HUES64 (cell line): Measurements from ENCODE around the gene LMLN.

Source experiments
- H3K27ac ChIP-seq: 2 replicates; pipeline ENCODE4 v1.7.0; 2013; ENCODE audit warnings: low read depth, low read length, inconsistent platforms
- H3K27me3 ChIP-seq: 2 replicates; pipeline ENCODE4 v1.6.1; 2013; ENCODE audit warnings: mild to moderate bottlenecking, low read length; ENCODE audit not compliant: insufficient read depth
- H3K36me3 ChIP-seq: 2 replicates; pipeline ENCODE4 v1.6.1; 2013; ENCODE audit warnings: mild to moderate bottlenecking, low read length; ENCODE audit not compliant: insufficient read depth
- H3K4me1 ChIP-seq: 2 replicates; pipeline ENCODE4 v1.6.1; 2013; ENCODE audit warnings: mild to moderate bottlenecking, low read length, moderate library complexity; ENCODE audit not compliant: insufficient read depth
- H3K4me3 ChIP-seq: 2 replicates; pipeline ENCODE4 v1.5.1; 2013; ENCODE audit warnings: mild to moderate bottlenecking, low read length, moderate library complexity
- H3K9ac ChIP-seq: 2 replicates; pipeline ENCODE4 v1.6.1; 2013; ENCODE audit warnings: mild to moderate bottlenecking, low read depth, low read length
- H3K9me3 ChIP-seq: 2 replicates; pipeline ENCODE4 v1.6.1; 2013; ENCODE audit warnings: low read depth, low read length; ENCODE audit not compliant: insufficient read depth
- WGBS: fragments of 150-250, 120-280 bp; methylation state at CpG from one replicate; pipeline ENCODE4 v1.1.7; 2013; ENCODE audit warnings: missing lambda C conversion rate; 5-methylcytosine and 5-hydroxymethylcytosine counted together

LMLN gene

DNA sequence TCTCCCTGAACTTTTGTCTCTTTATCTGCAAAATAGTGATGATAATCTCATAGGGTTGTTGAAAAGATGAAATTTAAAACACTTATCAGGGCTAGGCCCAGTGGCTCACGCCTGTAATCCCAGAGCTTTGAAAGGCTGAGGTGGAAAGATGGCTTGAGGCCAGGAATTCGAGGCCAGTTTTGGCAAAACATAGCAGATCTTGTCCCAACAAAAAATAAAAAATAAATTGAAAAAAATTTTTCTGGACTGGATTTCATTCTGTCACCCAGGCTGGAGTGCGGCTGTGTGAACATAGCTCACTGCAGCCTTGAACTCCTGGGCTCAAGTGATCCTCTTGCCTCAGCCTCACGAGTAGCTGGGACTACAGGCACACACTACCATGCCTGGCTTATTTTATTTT, 29.6 kb downstream of the LMLN start:
- Histone ChIP-seq H3K27ac (no peak overlapping the region), H3K9ac (no peak overlapping the region), H3K4me1 (no peaks in the 10 kb centered on the region), H3K9me3 (no peaks in the 10 kb centered on the region), H3K27me3 (no peaks in the 10 kb centered on the region), H3K36me3 (0 out of 2 replicates have a peak, but pooled peaks cover 5% of the 10 kb centered on the region), H3K4me3 (no peak overlapping the region)
- 98% methylated on average over 4 of the region's 4 CpGs for WGBS

DNA sequence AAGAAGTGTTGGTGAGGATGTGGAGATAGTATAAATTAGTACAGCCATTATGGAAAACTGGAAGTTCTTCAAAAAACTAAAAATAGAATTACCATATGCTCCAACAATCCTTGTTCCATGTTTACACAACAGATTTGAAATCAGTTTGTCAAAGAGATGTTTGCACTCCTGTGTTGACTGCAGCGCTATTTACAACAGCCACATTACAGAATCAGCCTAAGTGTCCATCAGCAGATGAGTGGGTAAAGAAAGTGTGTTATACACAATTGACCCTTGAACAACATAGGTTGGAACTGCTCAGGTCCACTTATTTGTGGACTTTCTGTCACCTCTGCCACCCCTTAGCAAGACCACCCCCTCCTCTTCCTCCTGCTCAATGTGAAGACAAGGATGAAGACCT, 34.7 kb downstream of the LMLN start:
- no peak overlapping the region for H3K27ac ChIP-seq
- H3K27me3 ChIP-seq = no peaks in the 10 kb centered on the region
- no peaks in the 10 kb centered on the region for H3K4me1 ChIP-seq
- H3K9me3 ChIP-seq = peaks cover 8% of the 10 kb centered on the region
- H3K4me3 ChIP-seq = no peak overlapping the region
- H3K36me3 ChIP-seq = 0 out of 2 replicates have a peak, but pooled peaks cover 5% of the 10 kb centered on the region
- 100% methylated on average over 1 of the region's 1 CpG for WGBS
- H3K9ac ChIP-seq = no peak overlapping the region

DNA sequence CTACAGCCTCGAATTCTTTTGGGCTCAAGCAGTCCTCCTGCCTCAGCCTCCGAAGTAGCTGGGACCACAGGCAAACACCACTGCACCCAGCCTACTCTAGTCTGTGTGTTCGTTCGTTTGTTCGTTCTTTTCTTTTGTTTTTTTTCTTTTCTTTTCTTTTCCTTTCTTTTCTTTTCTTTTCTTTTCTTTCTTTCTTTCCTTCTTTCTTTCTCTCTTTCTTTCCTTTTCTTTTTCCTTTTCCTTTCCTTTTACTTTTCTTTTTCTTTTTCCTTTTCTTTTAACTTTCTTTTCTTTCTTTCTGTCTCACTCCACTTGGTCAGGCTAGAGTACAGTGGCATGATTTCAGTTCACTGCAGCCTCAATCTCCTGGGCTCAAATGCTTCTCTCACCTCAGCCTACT, 36.8 kb downstream of the LMLN start:
- no peak overlapping the region for H3K9ac ChIP-seq
- no peaks in the 10 kb centered on the region for H3K36me3 ChIP-seq
- H3K27ac ChIP-seq = no peak overlapping the region
- no peaks in the 10 kb centered on the region for H3K4me1 ChIP-seq
- WGBS = 96% methylated on average over 5 of the region's 5 CpGs
- peaks cover 8% of the 10 kb centered on the region for H3K9me3 ChIP-seq
- H3K27me3 ChIP-seq = no peaks in the 10 kb centered on the region
- no peak overlapping the region for H3K4me3 ChIP-seq

DNA sequence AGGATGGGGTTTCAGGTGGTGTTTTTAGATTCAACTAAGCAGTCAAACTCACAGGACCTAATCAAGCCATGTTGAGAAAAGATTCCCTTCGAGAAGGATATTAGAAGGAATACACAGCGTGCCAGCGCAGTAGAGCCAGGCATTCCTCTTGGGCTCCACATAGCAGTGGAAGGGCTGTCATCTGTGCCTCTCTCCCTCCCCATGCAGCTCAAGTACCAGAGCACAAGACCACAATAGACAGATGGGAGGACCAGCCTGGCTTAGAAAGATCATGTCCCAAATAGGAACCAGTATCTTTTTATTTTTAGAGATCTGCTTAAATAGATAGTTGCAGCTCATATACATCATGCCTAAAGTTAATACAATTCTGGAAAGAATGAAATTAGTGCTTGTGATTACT, 37.9 kb downstream of the LMLN start:
- H3K4me3 ChIP-seq = no peak overlapping the region
- no peaks in the 10 kb centered on the region for H3K4me1 ChIP-seq
- no peaks in the 10 kb centered on the region for H3K36me3 ChIP-seq
- H3K27ac ChIP-seq = no peak overlapping the region
- 93% methylated on average over 3 of the region's 3 CpGs for WGBS
- H3K27me3 ChIP-seq = no peaks in the 10 kb centered on the region
- peaks cover 12% of the 10 kb centered on the region for H3K9me3 ChIP-seq
- H3K9ac ChIP-seq = no peak overlapping the region

DNA sequence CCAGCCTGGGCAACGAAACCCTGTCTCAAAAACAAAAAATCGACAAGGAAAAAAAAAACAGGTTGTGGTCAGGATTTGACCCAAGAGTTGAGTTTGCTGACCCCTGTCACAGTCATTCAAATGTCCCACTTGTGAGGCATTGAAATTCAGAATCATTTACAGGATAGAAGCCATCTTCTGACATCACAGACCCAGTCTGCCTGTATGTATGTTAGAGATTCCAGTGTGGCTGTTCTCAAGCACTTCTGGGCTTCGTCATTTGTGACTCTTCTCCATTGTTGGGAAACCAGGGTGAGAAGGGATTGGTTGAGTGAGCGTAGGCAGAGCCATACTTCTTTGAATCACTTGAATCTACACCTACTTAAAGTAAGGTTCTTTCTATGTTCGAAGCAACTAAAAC, 57.1 kb downstream of the LMLN start:
- 79% methylated on average over 4 of the region's 5 CpGs for WGBS
- H3K36me3 ChIP-seq = no peaks in the 10 kb centered on the region
- no peaks in the 10 kb centered on the region for H3K27me3 ChIP-seq
- H3K27ac ChIP-seq = no peak overlapping the region
- no peaks in the 10 kb centered on the region for H3K4me1 ChIP-seq
- peaks cover 8% of the 10 kb centered on the region; the same call in 1 of the 2 replicates for H3K9me3 ChIP-seq
- H3K9ac ChIP-seq = no peak overlapping the region
- H3K4me3 ChIP-seq = no peak overlapping the region

DNA sequence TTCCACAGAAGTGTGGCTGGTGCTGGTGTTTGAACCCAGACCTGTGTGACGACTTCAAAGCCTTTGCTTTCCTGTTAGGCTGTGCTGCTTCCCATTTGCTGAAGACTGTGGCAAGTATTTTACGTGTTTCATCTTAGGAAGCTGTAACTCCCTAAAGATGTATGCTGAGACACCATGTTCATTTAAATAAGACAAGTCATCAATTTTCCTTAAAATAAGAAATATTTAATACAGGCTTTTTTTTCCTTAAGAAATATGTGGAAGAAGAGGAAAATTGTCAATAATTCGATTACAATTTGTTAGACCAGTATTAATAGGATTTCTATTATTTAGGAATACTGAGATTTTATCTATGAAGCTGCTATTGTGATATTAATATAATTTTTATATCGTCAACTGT, 58.4 kb downstream of the LMLN start:
- H3K4me3 ChIP-seq = no peak overlapping the region
- 77% methylated on average over 4 of the region's 4 CpGs for WGBS

DNA sequence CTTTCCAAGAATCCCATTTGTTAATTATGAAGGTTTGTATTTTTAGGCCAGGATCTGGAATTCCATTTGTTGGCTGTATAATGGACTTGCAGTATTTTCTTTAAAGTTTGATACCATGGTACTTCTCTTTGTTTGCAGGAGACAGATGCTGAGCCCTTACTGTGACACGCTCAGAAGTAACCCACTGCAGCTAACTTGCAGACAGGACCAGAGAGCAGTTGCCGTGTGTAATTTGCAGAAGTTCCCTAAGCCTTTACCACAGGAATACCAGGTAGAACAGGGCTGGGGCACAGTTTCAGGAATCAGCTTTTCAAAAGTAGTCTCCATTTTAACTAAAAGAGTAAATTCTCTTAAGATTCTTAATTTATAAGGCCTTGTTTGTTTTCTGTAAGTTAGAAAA, 59.1 kb downstream of the LMLN start:
- Histone ChIP-seq H3K27ac (no peak overlapping the region), H3K27me3 (no peaks in the 10 kb centered on the region), H3K4me3 (no peak overlapping the region), H3K36me3 (no peaks in the 10 kb centered on the region), H3K9ac (no peak overlapping the region), H3K9me3 (peaks cover 8% of the 10 kb centered on the region; the same call in 1 of the 2 replicates), H3K4me1 (no peaks in the 10 kb centered on the region)
- WGBS = 85% methylated on average over 2 of the region's 2 CpGs

More for the DNA sequence above, 58.4 kb downstream of the LMLN start:
- Histone ChIP-seq H3K27ac (no peak overlapping the region), H3K9ac (no peak overlapping the region), H3K9me3 (peaks cover 8% of the 10 kb centered on the region; the same call in 1 of the 2 replicates), H3K27me3 (no peaks in the 10 kb centered on the region), H3K36me3 (no peaks in the 10 kb centered on the region), H3K4me1 (no peaks in the 10 kb centered on the region)

DNA sequence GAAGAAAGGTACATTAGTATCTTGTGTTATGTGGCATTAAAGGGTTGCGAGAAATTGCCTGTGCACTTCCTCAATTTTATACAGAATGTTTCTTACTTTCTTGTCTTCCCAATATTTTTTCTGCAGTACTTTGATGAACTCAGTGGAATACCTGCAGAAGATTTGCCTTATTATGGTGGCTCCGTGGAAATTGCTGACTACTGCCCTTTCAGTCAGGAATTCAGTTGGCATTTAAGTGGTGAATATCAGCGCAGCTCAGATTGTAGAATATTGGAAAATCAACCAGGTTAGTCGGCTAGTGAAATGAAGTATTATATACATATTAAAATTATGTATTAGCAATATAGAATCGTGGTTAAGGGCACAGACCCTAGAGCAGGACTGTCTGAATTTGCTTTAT, 61.3 kb downstream of the LMLN start:
- Histone ChIP-seq H3K4me1 (no peaks in the 10 kb centered on the region), H3K9me3 (peaks cover 7% of the 10 kb centered on the region; the same call in 1 of the 2 replicates), H3K9ac (no peak overlapping the region), H3K27me3 (no peaks in the 10 kb centered on the region), H3K4me3 (no peak overlapping the region), H3K36me3 (no peaks in the 10 kb centered on the region), H3K27ac (no peak overlapping the region)
- WGBS = 81% methylated on average over 4 of the region's 5 CpGs

DNA sequence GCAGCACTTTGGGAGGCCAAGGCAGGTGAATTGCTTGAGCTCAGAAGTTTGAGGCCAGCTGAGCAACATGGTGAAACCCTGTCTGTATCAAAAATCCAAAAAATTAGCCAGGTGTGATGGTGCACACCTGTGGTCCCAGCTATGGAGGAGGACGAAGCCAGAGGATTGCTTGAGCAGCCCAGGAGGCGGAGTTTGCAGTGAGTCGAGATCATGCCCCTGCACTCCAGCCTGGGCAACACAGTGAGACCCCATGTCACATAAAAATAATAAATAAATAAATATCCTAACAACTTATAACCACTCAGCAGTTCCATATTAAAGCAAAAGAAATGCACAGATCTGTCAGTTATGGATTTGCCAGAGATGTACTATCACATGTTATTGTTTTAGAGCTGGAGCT, 62.6 kb downstream of the LMLN start:
- no peak overlapping the region for H3K4me3 ChIP-seq
- H3K9ac ChIP-seq = no peak overlapping the region
- no peaks in the 10 kb centered on the region for H3K4me1 ChIP-seq
- 78% methylated on average over 3 of the region's 3 CpGs for WGBS
- no peaks in the 10 kb centered on the region for H3K36me3 ChIP-seq
- H3K27ac ChIP-seq = no peak overlapping the region
- H3K27me3 ChIP-seq = no peaks in the 10 kb centered on the region
- peaks cover 5% of the 10 kb centered on the region; the same call in 1 of the 2 replicates for H3K9me3 ChIP-seq

DNA sequence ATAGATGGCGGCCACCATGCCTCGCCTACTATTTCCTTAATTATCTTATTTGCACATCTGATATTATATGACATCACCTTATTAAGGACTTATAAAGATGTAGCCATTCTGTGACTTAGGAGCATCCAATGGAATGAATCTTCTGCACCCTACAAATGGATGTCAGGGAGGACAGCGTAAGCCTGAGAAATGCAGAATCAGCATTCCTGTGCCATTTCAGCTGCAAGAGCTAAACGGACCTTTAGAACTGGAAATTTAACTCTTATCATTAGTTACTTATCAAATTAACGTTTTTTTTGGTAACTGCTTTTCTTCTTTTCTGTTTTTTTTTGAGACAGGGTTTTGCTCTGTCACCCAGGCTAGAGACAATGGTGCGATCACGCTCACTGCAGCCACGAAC, 65.6 kb downstream of the LMLN start:
- Histone ChIP-seq H3K9me3 (peaks cover 9% of the 10 kb centered on the region), H3K36me3 (no peaks in the 10 kb centered on the region), H3K4me1 (no peaks in the 10 kb centered on the region), H3K27ac (no peak overlapping the region), H3K4me3 (no peak overlapping the region), H3K27me3 (no peaks in the 10 kb centered on the region), H3K9ac (no peak overlapping the region)
- 89% methylated on average over 8 of the region's 8 CpGs for WGBS

DNA sequence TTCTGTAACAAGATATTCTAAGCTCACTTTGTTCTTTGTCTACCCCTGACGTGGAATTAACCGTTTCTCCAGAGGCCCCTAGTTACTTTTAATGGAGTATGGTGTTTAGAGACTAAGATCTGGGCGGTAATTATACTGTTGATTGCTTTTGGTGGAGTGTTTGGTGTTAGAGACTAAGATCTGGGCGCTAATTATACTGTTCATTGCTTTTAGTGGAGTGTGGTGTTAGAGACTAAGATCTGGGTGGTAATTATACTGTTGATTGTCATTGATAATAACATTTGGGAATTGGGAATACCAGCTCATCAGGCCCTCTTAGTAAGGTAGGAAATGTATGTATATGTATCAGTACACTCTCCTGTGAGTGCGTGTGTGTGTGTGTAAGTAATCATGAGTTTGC, 66.6 kb downstream of the LMLN start:
- Histone ChIP-seq H3K27ac (no peak overlapping the region), H3K27me3 (no peaks in the 10 kb centered on the region), H3K4me1 (no peaks in the 10 kb centered on the region), H3K9me3 (peaks cover 9% of the 10 kb centered on the region), H3K9ac (no peak overlapping the region), H3K4me3 (no peak overlapping the region), H3K36me3 (no peaks in the 10 kb centered on the region)
- WGBS = 82% methylated on average over 5 of the region's 5 CpGs

DNA sequence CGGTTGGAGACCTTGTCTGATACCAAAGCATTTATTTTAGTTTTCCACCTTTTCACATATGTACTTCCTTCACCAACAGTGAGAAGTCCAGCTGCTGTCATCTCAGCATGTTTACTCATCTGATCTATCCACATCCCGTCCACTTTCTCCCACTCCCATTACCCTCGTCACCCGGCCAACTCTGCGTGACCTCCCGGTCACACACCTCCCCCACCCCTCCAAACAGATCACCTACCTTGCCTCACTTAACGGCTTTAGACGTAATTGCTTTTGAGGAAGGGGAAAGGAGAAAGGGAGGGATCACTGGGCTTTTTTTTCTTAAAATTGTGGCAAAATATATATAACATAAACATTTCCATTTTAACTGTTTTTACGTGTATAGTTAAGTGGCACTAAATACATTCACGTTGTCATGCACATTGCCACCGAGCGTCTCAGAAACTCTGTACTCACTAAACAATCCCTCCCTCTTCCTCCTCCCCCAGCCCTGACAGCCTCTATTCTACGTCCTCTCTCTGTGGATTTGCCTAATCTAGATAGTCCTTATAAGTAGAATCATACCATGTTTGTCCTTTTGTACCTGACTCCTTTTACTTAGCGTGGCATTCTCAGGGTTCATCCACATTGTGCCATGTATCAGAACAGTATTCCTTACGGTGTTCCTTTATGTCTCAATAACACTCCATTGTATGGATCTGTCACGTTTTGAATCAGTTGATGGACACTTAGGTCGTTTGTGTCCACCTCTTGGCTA, 67.2 kb downstream of the LMLN start:
- Histone ChIP-seq H3K9ac (no peak overlapping the region), H3K27ac (no peak overlapping the region), H3K27me3 (no peaks in the 10 kb centered on the region), H3K4me1 (no peaks in the 10 kb centered on the region), H3K9me3 (peaks cover 9% of the 10 kb centered on the region), H3K36me3 (no peaks in the 10 kb centered on the region), H3K4me3 (no peak overlapping the region)
- WGBS = 89% methylated on average over 15 of the region's 17 CpGs
